Measurements from ENCODE around the gene ARHGEF35.
"Not testable (repeated sequence)": the region's sequence is repeated elsewhere in the genome, so short reads cannot be mapped to it uniquely, and the experiment has no call there.

The ARHGEF35 gene

DNA sequence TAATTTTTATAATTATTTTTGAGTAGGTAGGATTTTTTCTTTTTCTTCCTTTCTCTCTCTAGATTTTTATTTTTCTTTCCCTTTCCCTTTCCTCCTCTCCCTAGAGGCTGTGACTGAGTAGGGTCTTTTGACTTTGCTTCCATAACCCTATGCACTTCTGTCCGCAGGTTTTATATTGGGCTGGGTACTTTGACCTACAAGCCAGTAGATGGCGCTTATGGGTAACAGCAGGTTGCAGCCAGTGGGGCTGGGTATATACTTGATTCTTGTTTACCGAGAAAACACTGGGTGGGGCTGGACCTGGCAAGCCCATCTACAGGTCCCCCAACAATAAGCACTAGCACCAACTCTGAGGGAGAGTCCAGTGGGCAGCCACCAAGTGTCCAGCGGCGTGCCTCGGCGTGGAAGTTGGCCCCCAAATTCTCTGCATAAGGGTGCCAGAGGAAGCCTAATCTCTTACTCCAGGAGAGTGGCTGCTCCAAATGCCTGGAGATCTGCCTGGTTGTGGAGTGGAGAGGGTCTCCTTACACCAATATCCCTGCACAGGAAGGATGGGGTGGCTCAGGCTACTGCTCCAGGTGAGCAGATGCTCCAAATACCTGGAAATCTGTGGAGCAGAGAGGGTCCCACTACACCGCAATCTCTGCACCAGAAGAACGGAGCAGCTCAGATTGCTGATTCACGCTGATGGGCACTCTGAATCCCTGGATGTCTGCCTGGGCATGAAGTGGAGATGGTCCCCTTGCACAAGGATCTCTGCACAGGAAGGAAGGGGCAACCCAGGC lies 17.1 kb downstream of the ARHGEF35 start:
- not testable (repeated sequence) for DNase-seq

DNA sequence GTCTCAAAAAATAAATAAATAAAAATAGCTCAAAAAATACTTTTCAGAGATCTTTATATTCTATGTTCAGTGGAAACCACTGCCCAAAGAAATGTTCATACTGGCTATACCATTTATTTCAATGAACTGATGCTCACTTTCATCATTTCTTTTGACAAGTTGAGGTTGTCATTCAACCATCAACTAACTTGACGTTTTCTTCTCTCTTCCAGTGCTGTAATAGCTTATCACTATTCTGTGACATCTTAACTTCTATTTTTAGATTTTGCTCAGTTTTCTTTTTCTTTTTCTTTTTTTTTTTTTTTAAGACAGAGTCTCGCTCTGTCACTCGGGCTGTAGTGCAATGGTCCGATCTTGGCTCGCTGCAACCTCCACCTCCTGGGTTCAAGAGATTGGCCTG lies 21.0 kb downstream of the ARHGEF35 start:
- DNase-seq: no peak

DNA sequence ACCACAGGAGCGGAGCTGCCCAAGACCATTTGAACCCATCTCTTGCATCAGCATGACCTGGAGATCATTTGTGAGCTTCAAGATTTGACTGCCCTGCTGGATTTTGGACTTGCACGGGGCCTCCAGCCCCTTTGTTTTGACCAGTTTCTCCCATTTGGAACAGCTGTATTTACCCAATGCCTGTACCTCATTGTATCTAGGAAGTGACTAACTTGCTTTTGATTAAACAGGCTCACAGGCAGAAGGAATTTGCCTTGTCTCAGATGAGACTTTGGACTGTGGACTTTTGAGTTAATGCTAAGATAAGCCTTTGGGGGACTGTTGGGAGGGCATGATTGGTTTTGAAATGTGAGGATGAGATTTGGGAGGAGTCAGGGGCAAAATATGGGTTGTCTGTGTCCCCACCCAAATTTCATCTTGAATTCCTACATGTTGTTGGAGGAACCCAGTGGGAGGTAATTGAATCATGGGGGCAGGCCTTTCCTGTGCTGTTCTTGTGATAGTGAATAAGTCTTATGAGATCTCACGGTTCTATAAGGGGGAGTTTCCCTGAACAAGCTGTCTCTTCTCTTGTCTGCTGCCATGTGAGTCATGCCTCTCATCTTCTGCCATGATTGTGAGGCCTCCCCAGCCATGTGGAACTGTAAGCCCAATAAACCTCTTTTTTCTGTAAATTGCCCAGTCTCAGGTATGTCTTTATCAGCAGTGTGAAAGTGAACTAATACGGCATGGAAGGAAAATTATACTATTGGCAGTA lies 23.9 kb downstream of the ARHGEF35 start:
- DNase-seq: not testable (repeated sequence)

DNA sequence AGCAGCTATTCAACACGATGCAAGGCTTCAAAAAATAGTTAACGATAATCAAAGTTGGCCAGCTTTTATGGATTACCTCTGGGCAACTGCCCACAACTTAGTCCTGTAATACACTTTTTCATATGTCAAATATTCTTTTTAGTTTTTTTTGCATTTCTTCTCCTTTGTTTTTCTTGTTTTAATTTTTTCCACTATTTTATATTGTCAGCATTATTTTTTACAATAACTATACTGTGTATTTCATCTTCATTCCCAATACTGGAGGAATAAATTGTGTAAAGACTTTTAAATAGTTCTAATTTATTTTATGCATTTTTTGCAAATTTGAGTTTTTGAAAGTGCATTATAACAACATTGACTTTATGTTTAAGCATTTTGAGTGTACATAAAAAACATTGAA lies 30.8 kb downstream of the ARHGEF35 start:
- no peak for DNase-seq

DNA sequence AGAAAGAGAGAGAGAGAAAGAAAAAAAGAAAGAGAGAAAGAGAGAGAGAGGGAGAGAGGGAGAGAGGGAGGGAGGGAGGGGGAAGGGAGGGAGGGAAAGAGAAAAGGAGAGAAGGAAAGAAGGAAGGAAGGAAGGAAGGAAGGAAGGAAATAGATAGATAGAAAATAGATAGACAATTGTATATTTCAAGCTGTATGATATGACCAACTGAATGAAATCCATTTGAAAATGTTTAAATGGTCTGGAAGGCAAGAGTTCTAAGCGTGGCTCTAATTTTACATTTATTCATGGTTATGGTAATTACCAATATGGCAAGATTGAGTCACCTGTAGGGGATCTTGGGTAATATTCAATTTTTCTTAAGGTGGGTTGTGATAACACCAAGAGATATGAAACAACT lies 36.8 kb downstream of the ARHGEF35 start:
- no peak for DNase-seq

DNA sequence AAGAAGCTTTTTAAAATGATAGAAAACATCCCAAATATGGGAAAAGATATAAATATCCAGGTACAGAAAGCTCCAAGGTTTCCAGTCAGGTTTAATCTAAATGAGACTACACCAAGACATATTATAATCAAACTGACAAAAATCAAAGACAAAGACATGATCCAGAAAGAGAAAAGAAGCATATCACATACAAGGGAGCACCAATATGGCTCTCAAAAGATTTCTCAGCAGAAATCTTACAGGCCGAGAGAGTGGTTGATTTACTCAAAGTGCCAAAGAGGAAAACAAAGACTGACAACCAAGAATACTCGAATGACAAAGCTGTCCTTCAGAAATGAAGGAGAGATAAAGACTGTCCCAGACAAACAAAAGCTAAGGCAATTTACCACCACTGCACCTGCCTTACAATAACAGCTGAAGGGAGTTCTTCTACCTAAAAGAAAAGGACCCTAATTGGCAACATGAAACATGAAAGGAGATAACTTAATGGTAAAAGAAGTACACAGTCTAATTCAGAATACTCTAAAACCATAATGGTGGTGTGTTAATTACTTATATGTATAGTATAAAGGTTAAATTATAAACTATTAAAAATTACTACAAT lies 47.3 kb downstream of the ARHGEF35 start:
- no peak for DNase-seq

DNA sequence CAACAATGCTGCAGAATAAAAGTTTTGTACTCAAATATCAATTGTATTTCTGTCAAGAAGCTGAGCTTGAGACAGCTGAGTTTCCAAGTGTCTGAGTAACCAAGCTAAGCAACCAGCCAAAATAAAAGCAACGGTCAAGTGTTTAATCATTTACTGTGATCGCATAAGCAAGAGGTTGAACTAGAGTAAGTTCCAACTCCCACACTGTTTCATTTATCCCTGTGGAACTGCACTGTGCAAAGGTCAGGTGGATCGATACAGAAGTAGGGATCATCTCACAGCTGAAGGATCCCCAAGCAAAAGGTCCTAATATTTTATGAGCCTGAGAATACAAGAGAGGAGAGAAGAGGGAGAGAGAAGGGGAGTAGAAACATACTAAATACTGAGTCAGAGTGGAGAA lies 51.2 kb downstream of the ARHGEF35 start:
- no peak for DNase-seq

DNA sequence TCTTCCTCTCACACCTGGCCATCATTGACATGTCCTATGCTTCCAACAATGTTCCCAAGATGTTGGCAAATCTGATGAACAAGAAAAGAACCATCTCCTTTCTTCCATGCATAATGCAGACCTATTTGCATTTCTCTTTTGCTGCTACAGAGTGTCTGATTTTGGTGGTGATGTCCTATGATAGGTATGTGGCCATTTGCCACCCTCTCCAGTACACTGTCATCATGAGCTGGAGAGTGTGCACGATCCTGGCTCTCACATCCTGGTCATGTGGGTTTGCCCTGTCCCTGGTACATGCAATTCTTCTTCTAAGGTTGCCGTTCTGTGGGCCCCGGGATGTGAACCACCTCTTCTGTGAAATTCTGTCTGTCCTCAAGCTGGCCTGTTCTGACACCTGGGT lies 53.4 kb downstream of the ARHGEF35 start:
- no peak for DNase-seq

DNA sequence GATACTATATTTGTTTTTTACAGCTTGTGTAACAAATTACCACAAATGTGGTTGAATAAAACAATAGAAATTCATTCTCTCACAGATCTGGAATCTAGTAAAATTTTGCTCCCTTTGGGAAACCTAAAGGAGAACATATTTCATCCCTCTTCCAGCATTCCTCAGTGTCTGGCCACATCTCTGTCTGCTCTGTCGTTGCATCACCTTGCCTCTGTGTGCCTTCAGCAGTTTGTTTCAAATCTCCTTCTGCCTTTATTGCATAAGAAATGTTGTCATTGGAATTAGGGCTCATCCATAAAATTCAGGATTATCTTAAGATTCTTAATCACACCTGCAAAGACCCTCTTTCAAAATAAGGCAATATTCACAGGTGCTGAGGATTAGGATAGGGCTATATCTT lies 58.1 kb downstream of the ARHGEF35 start:
- no peak for DNase-seq

All from NCI-H2171 (cell line).